GM19463 (cell line): ENCODE measurements around the gene CCDC60.

Experiments used
- ATAC-seq: cut with Tn5 transposase; IDR thresholded peaks from one replicate; pipeline ENCODE4 v1.9.1; 2021; ENCODE audit warnings: mild to moderate bottlenecking, moderate library complexity; ENCODE audit not compliant: unreplicated experiment

CCDC60 gene

GRCh38 chr12:119383206-119383605 is 48.7 kb downstream of the CCDC60 start:
- no peak for ATAC-seq

GRCh38 chr12:119384340-119384739 is 49.8 kb downstream of the CCDC60 start:
- ATAC-seq = no peak

GRCh38 chr12:119385659-119386058 is 51.1 kb downstream of the CCDC60 start:
- ATAC-seq = no peak

- no peak for ATAC-seq
These were observed 55.2 kb downstream of the CCDC60 start for GRCh38 chr12:119389687-119390086.

GRCh38 chr12:119391673-119392072 is 57.1 kb downstream of the CCDC60 start:
- ATAC-seq = no peak

- ATAC-seq = no peak
These were observed 59.1 kb downstream of the CCDC60 start for GRCh38 chr12:119393677-119394076.

GRCh38 chr12:119397540-119397939 is 63.0 kb downstream of the CCDC60 start:
- no peak for ATAC-seq

GRCh38 chr12:119398190-119398589 is 63.7 kb downstream of the CCDC60 start:
- ATAC-seq = no peak

GRCh38 chr12:119399301-119399700 is 64.8 kb downstream of the CCDC60 start:
- ATAC-seq = no peak

GRCh38 chr12:119406308-119406707 is 71.8 kb downstream of the CCDC60 start:
- no peak for ATAC-seq

- ATAC-seq = no peak
These were observed 72.3 kb downstream of the CCDC60 start for GRCh38 chr12:119406811-119407210.

GRCh38 chr12:119409043-119409442 is 74.5 kb downstream of the CCDC60 start:
- ATAC-seq = no peak

GRCh38 chr12:119410396-119410795 is 75.9 kb downstream of the CCDC60 start:
- no peak for ATAC-seq

GRCh38 chr12:119412306-119412705 is 77.8 kb downstream of the CCDC60 start:
- ATAC-seq = no peak

- ATAC-seq = no peak
These were observed 78.6 kb downstream of the CCDC60 start for GRCh38 chr12:119412811-119413794.

GRCh38 chr12:119415714-119416113 is 81.2 kb downstream of the CCDC60 start:
- ATAC-seq = no peak

- no peak for ATAC-seq
These were observed 82.9 kb downstream of the CCDC60 start for GRCh38 chr12:119417440-119417839.

- ATAC-seq = no peak
These were observed 84.9 kb downstream of the CCDC60 start for GRCh38 chr12:119419381-119419780.

- ATAC-seq = no peak
These were observed 88.8 kb downstream of the CCDC60 start for GRCh38 chr12:119423285-119423684.

- no peak for ATAC-seq
These were observed 91.1 kb downstream of the CCDC60 start for GRCh38 chr12:119425623-119426022.

- ATAC-seq = no peak
These were observed 96.6 kb downstream of the CCDC60 start for GRCh38 chr12:119431151-119431550.

- no peak for ATAC-seq
These were observed 98.4 kb downstream of the CCDC60 start for GRCh38 chr12:119432949-119433348.
